ENCODE measurements around the gene GPATCH4.

GPATCH4 gene

GRCh38 chr1:156595016-156595415 lies 6.3 kb downstream of the GPATCH4 start:
- no peak for TF ChIP-seq CTCF (conservative IDR thresholded peaks at IDR 0.05; ENCODE audit: low read depth, low read length)
- no peak for DNase-seq (ENCODE audit: low read depth)
- no peak overlapping the region for H3K4me3 ChIP-seq (ENCODE audit: low read length)

- DNase-seq (ENCODE audit: low read depth), result no peak
- H3K4me3 ChIP-seq (ENCODE audit: low read length), result no peak overlapping the region
- TF ChIP-seq CTCF (conservative IDR thresholded peaks at IDR 0.05; ENCODE audit: low read depth, low read length), result no peak
Observed at GRCh38 chr1:156594190-156594589, 7.1 kb downstream of the GPATCH4 start.

- DNase-seq (ENCODE audit: low read depth), result no peak
- no peak overlapping the region for H3K4me3 ChIP-seq (ENCODE audit: low read length)
- TF ChIP-seq CTCF (conservative IDR thresholded peaks at IDR 0.05; ENCODE audit: low read depth, low read length), result no peak
Observed at GRCh38 chr1:156593661-156593989, 7.7 kb downstream of the GPATCH4 start.

GRCh38 chr1:156592910-156593660 lies 8.2 kb downstream of the GPATCH4 start:
- TF ChIP-seq CTCF (conservative IDR thresholded peaks at IDR 0.05; ENCODE audit: low read depth, low read length), result no peak
- H3K4me3 ChIP-seq (ENCODE audit: low read length), result peak overlapping the region; percentile 65
- DNase-seq (ENCODE audit: low read depth), result no peak

GRCh38 chr1:156592158-156592909 lies 8.9 kb downstream of the GPATCH4 start:
- no peak for DNase-seq (ENCODE audit: low read depth)
- no peak for TF ChIP-seq CTCF (conservative IDR thresholded peaks at IDR 0.05; ENCODE audit: low read depth, low read length)

GRCh38 chr1:156591432-156592157 lies 9.7 kb downstream of the GPATCH4 start, which contains the start of gene NAXE:
Gene NAXE, plus strand, starts transcription at chr1:156591776. Its CDS starts 29 bp downstream, at chr1:156591805.
- H3K4me3 ChIP-seq (ENCODE audit: low read length), result peak within 1 kb of the TSS; percentile 65
- TF ChIP-seq CTCF (conservative IDR thresholded peaks at IDR 0.05; ENCODE audit: low read depth, low read length), result no peak
- no peak for DNase-seq (ENCODE audit: low read depth)

More at GRCh38 chr1:156592158-156592909, 8.9 kb downstream of the GPATCH4 start:
- peak overlapping the region; percentile 65 for H3K4me3 ChIP-seq (ENCODE audit: low read length)

Measured in retinal pigment epithelial cell (primary cell).